Neuronal stem cell (in vitro differentiated cells): ENCODE data around the gene MX1.

Experiments used
- DNase-seq: peaks from one replicate; pipeline ENCODE4 v3.0.0-alpha.2; 2013; ENCODE audit warnings: low spot score
- H2AFZ ChIP-seq: one replicate; pipeline ENCODE4 v1.6.1; 2013; ENCODE audit warnings: mild to moderate bottlenecking, low read length, inconsistent platforms
- H2AK5ac ChIP-seq: 2 replicates; pipeline ENCODE4 v1.6.1; 2013; ENCODE audit warnings: low read depth, mild to moderate bottlenecking, inconsistent platforms, low read length, moderate library complexity, mixed read lengths
- H2BK120ac ChIP-seq: 2 replicates; pipeline ENCODE4 v1.6.1; 2013; ENCODE audit warnings: low read depth, mild to moderate bottlenecking, inconsistent platforms, low read length, moderate library complexity, mixed read lengths
- H2BK12ac ChIP-seq: one replicate; pipeline ENCODE4 v1.6.1; 2013; ENCODE audit warnings: low read length, inconsistent platforms
- H2BK15ac ChIP-seq: 2 replicates; pipeline ENCODE4 v1.6.1; 2013; ENCODE audit warnings: mild to moderate bottlenecking, low read length, inconsistent platforms, mixed read lengths
- H2BK5ac ChIP-seq: one replicate; pipeline ENCODE4 v1.6.1; 2013; ENCODE audit warnings: inconsistent platforms, mild to moderate bottlenecking, low read length, moderate library complexity
- H3K14ac ChIP-seq: one replicate; pipeline ENCODE4 v1.6.1; 2013; ENCODE audit warnings: low read length, inconsistent platforms
- H3K18ac ChIP-seq: 2 replicates; pipeline ENCODE4 v1.6.1; 2013; ENCODE audit warnings: low read length, inconsistent platforms
- H3K23ac ChIP-seq: 2 replicates; pipeline ENCODE4 v1.6.1; 2013; ENCODE audit warnings: low read depth, mild to moderate bottlenecking, mixed read lengths, low read length, inconsistent platforms; ENCODE audit not compliant: poor library complexity
- H3K27ac ChIP-seq: replicated peaks from 3 replicates; pipeline ENCODE4 v1.5.1; 2013; ENCODE audit warnings: low read length, inconsistent platforms
- H3K27me3 ChIP-seq, 3 experiments: 2 replicates each; pipeline ENCODE4 v1.6.1; 2013; ENCODE audit warnings: low read length in 3 of 3, mild to moderate bottlenecking in 2 of 3, inconsistent platforms in 1 of 3, low read depth in 1 of 3, mixed read lengths in 1 of 3, moderate library complexity in 1 of 3; ENCODE audit not compliant: control insufficient read depth in 3 of 3, insufficient read depth in 3 of 3
- H3K36me3 ChIP-seq, 2 donors: replicated peaks in 1 of 2; 2 replicates each; pipeline ENCODE4 v1.6.1; 2013; ENCODE audit warnings: low read length in 2 of 2; ENCODE audit not compliant: control insufficient read depth in 2 of 2, insufficient read depth in 2 of 2
- H3K4ac ChIP-seq: 2 replicates; pipeline ENCODE4 v1.6.1; 2013; ENCODE audit warnings: inconsistent platforms, mild to moderate bottlenecking, low read length, moderate library complexity
- H3K4me1 ChIP-seq, 2 donors: 1 replicate in 1 of 2; 2 replicates in 1 of 2; pipeline ENCODE4 v1.6.1; 2013; ENCODE audit warnings: low read length in 2 of 2, low read depth in 1 of 2; ENCODE audit not compliant: control insufficient read depth in 2 of 2, insufficient read depth in 1 of 2
- H3K4me2 ChIP-seq: one replicate; pipeline ENCODE4 v1.6.1; 2013; ENCODE audit warnings: mild to moderate bottlenecking, low read length, inconsistent platforms; ENCODE audit not compliant: insufficient read depth, poor library complexity, severe bottlenecking
- H3K4me3 ChIP-seq, 2 donors: 2 replicates each; pipeline ENCODE4 v1.5.1; 2013; ENCODE audit warnings: low read length in 2 of 2, mild to moderate bottlenecking in 2 of 2, inconsistent platforms in 1 of 2, moderate library complexity in 1 of 2
- H3K79me1 ChIP-seq: one replicate; pipeline ENCODE4 v1.6.1; 2013; ENCODE audit warnings: low read depth, mild to moderate bottlenecking, inconsistent platforms, low read length, moderate library complexity
- H3K9ac ChIP-seq: one replicate; pipeline ENCODE4 v1.6.1; 2013; ENCODE audit warnings: mild to moderate bottlenecking, low read depth, low read length, inconsistent platforms; ENCODE audit not compliant: poor library complexity
- H3K9me3 ChIP-seq, 2 donors: replicated peaks in 1 of 2; 2 replicates each; pipeline versions ENCODE3 to v1.6.1; 2013; ENCODE audit warnings: low read length in 2 of 2, mild to moderate bottlenecking in 2 of 2, inconsistent platforms in 1 of 2, low read depth in 1 of 2, mixed read lengths in 1 of 2, moderate library complexity in 1 of 2; ENCODE audit not compliant: control insufficient read depth in 2 of 2, insufficient read depth in 1 of 2
- H4K8ac ChIP-seq: one replicate; pipeline ENCODE4 v1.6.1; 2013; ENCODE audit warnings: low read depth, mild to moderate bottlenecking, inconsistent platforms, low read length, moderate library complexity
- H4K91ac ChIP-seq: one replicate; pipeline ENCODE4 v1.6.1; 2013; ENCODE audit warnings: low read length, low read depth, mild to moderate bottlenecking, inconsistent platforms; ENCODE audit not compliant: poor library complexity
- WGBS, 2 donors: extraction: QIAGEN DNeasy Blood & Tissue Kit; methylation state at CpG; one replicate each; pipeline ENCODE4 v1.1.7; 2013; ENCODE audit warnings: missing lambda C conversion rate in 2 of 2, mixed read lengths in 1 of 2; ENCODE audit not compliant: insufficient read length in 2 of 2, insufficient replicate concordance in 1 of 2; ENCODE audit errors: extremely low coverage in 2 of 2; 5-methylcytosine and 5-hydroxymethylcytosine counted together

MX1 gene

GRCh38 chr21:41458559-41458958 lies 32.5 kb downstream of the MX1 start:
- WGBS, 2 donors = no CpG with 5 or more reads among the region's 22 CpGs
- no peak overlapping the region for H2BK12ac ChIP-seq
- H2AFZ ChIP-seq = no peak overlapping the region
- H3K79me1 ChIP-seq = no peaks in the 10 kb centered on the region
- peaks cover 0 to 3% of the 10 kb centered on the region in 2 donors for H3K4me1 ChIP-seq
- DNase-seq = no peak
- H2BK15ac ChIP-seq = no peak overlapping the region
- no peak overlapping the region for H3K4me3 ChIP-seq
- H4K8ac ChIP-seq = no peak overlapping the region
- peak overlapping the region; percentile 12 for H2AK5ac ChIP-seq
- H3K4me2 ChIP-seq = no peak overlapping the region
- no peaks in the 10 kb centered on the region for H3K9me3 ChIP-seq
- H3K9ac ChIP-seq = no peak overlapping the region
- no peak overlapping the region for H2BK120ac ChIP-seq
- no peaks in the 10 kb centered on the region for H3K27me3 ChIP-seq
- no peak overlapping the region for H3K23ac ChIP-seq
- H4K91ac ChIP-seq = no peak overlapping the region
- no peak overlapping the region for H3K27ac ChIP-seq
- no peaks in the 10 kb centered on the region for H3K36me3 ChIP-seq
- H3K18ac ChIP-seq = no peak overlapping the region
- H3K14ac ChIP-seq = no peak overlapping the region
- H3K4ac ChIP-seq = no peak overlapping the region
- no peak overlapping the region for H2BK5ac ChIP-seq

- DNase-seq = no peak
- Histone ChIP-seq H3K14ac (peak overlapping the region; percentile 14), H2AFZ (no peak overlapping the region), H2BK5ac (no peak overlapping the region), H3K4me3 (no peak overlapping the region), H2BK12ac (no peak overlapping the region), H3K36me3 (no peaks in the 10 kb centered on the region), H4K91ac (no peak overlapping the region), H3K4me1 (peaks cover 0 to 3% of the 10 kb centered on the region in 2 donors), H2BK120ac (no peak overlapping the region), H3K9ac (no peak overlapping the region), H3K27me3 (no peaks in the 10 kb centered on the region), H3K18ac (no peak overlapping the region), H2AK5ac (no peak overlapping the region), H3K79me1 (no peaks in the 10 kb centered on the region), H3K4ac (no peak overlapping the region), H4K8ac (no peak overlapping the region), H2BK15ac (no peak overlapping the region), H3K9me3 (no peaks in the 10 kb centered on the region), H3K23ac (no peak overlapping the region), H3K4me2 (no peak overlapping the region), H3K27ac (no peak overlapping the region)
- no CpG with 5 or more reads among the region's 9 CpGs for WGBS, 2 donors
Observed at GRCh38 chr21:41459884-41460534, 34.0 kb downstream of the MX1 start.

GRCh38 chr21:41460578-41461527 lies 34.8 kb downstream of the MX1 start:
- Histone ChIP-seq H3K27me3 (no peaks in the 10 kb centered on the region), H3K9me3 (no peaks in the 10 kb centered on the region), H3K4me1 (peaks cover 0 to 1% of the 10 kb centered on the region in 2 donors), H4K91ac (no peak overlapping the region), H3K9ac (no peak overlapping the region), H3K4me2 (no peak overlapping the region), H2AFZ (no peak overlapping the region), H3K27ac (no peak overlapping the region), H2BK5ac (no peak overlapping the region), H3K4ac (no peak overlapping the region), H2BK12ac (no peak overlapping the region), H4K8ac (no peak overlapping the region), H3K79me1 (no peaks in the 10 kb centered on the region), H3K14ac (no peak overlapping the region), H2BK15ac (no peak overlapping the region), H3K36me3 (no peaks in the 10 kb centered on the region), H3K18ac (no peak overlapping the region), H2BK120ac (no peak overlapping the region), H3K4me3 (no peak overlapping the region), H3K23ac (no peak overlapping the region), H2AK5ac (no peak overlapping the region)
- no CpG with 5 or more reads among the region's 17 CpGs for WGBS, 2 donors
- peak; percentile 32 for DNase-seq

- Histone ChIP-seq H3K9ac (no peak overlapping the region), H2BK15ac (no peak overlapping the region), H3K27ac (no peak overlapping the region), H3K4me2 (no peak overlapping the region), H3K23ac (no peak overlapping the region), H3K4me1 (peaks cover 0 to 3% of the 10 kb centered on the region in 2 donors), H2AK5ac (peak overlapping the region; percentile 27), H2BK12ac (no peak overlapping the region), H3K27me3 (no peaks in the 10 kb centered on the region), H3K4ac (no peak overlapping the region), H3K14ac (no peak overlapping the region), H3K79me1 (no peaks in the 10 kb centered on the region), H4K8ac (no peak overlapping the region), H2BK120ac (no peak overlapping the region), H3K36me3 (no peaks in the 10 kb centered on the region), H2AFZ (no peak overlapping the region), H4K91ac (no peak overlapping the region), H3K18ac (no peak overlapping the region), H3K4me3 (no peak overlapping the region), H3K9me3 (no peaks in the 10 kb centered on the region), H2BK5ac (no peak overlapping the region)
- no CpG with 5 or more reads among the region's 4 CpGs for WGBS, 2 donors
- DNase-seq = no peak
Observed at GRCh38 chr21:41465176-41465781, 39.2 kb downstream of the MX1 start.
